Measurements from ENCODE around the gene INHBE.
"Not testable (repeated sequence)": the region's sequence is repeated elsewhere in the genome, so short reads cannot be mapped to it uniquely, and the experiment has no call there.

The INHBE gene

DNA sequence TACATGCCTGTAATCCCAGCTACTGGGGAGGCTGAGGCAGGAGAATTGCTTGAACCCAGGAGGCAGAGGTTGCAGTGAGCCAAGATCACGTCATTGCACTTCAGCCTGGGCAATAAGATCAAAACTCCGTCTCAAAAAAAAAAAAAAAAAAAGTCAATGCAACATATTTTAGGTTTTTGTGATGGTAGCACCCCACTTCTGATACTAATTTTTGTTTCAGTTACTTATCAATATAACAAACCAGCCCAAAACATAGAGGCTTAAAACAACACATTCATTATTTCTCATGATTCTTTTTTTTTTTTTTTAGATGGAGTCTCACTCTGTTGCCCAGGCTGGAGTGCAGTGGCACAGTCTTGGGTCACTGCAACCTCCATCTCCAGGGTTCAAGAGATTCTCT, 13.7 kb upstream of the INHBE start:
- DNase-seq (ENCODE audit: low read depth in 2 of 2): not testable (repeated sequence)

GRCh38 chr12:57441846-57442427, 13.2 kb upstream of the INHBE start:
- DNase-seq (ENCODE audit: low read depth in 2 of 2): no peak

GRCh38 chr12:57444337-57444736, 10.8 kb upstream of the INHBE start:
- DNase-seq (ENCODE audit: low read depth in 2 of 2): not testable (repeated sequence)

DNA sequence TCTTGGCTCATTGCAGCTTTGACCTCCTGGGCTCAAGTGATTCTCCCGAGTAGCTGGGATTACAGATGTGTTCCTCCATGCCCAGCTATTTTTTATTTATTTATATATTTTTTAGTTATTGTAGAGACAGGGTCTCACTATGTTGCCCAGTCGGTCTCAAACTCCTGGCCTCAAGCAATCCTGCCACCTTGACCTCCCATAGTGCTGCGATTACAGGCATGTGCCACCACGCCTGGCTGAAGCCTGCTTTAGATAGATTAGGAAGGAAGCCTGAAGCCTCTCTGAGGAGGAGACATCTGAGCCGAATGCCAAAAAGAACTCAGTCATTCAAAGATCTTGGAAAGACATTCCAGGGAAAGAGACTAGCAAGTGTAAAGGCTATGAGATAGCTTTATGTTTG, 10.4 kb upstream of the INHBE start:
- DNase-seq (ENCODE audit: low read depth in 2 of 2): no peak

DNA sequence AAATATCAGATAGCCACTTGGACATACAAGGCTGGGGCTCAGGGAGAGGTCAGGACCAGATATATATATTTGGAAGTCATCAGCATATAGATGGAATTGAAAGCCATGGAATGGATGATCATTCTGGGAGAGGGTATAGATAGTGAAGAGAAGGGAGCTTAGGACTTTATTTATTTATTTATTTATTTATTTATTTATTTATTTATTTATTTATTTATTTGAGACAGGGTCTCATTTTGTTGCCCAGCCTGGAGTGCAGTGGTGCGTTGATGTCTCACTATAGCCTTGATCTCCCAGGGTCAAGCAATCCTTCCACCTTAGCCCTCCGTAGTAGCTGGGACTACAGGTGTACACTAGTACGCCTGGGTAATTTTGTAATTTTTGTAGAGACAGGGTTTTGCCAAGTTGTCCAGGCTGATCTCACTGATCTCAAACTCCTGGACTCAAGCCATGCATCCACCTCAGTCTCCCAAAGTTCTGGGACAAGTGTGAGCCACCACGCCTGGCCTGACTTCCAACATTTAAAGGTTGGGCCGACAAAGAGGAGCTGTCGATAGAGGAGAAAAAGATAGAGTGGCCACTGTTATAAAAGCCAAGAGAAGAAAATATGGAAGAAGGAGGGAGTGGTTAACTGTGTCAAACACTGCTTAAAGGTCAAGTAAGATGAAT, 8.7 kb upstream of the INHBE start:
- no peak for DNase-seq (ENCODE audit: low read depth in 2 of 2)

DNA sequence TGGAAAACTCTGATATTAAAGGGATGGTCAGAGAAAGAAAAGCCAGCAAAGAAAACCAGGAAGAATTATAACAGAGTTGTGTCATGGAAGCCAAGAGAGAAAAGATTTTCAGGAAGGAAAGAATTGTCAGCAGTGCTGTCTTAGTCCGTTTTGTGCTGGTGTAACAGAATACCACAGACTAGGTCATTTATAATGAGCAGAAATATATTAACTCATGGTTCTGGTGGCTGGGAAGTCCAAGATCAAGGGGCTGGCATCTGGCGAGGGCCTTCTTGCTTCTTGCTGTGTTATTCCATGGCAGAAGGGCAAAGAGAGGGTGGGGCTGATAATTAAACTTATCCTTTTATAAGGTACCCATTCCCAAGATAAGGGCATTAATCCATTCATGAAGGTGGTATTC, 6.4 kb upstream of the INHBE start:
- no peak for DNase-seq (ENCODE audit: low read depth in 2 of 2)

DNA sequence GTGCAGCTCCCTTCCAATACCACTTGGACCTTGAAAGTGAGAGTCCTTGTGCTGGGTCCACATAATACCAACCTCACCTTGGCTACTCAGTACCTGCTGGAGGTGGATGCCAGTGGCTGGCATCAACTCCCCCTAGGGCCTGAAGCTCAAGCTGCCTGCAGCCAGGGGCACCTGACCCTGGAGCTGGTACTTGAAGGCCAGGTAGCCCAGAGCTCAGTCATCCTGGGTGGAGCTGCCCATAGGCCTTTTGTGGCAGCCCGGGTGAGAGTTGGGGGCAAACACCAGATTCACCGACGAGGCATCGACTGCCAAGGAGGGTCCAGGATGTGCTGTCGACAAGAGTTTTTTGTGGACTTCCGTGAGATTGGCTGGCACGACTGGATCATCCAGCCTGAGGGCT, 5.7 kb upstream of the INHBE start:
- no peak for DNase-seq (ENCODE audit: low read depth in 2 of 2)

DNA sequence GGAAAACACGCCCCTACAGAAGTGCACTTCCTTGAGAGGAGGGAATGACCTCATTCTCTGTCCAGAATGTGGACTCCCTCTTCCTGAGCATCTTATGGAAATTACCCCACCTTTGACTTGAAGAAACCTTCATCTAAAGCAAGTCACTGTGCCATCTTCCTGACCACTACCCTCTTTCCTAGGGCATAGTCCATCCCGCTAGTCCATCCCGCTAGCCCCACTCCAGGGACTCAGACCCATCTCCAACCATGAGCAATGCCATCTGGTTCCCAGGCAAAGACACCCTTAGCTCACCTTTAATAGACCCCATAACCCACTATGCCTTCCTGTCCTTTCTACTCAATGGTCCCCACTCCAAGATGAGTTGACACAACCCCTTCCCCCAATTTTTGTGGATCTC, 5.0 kb upstream of the INHBE start:
- no peak for DNase-seq (ENCODE audit: low read depth in 2 of 2)

DNA sequence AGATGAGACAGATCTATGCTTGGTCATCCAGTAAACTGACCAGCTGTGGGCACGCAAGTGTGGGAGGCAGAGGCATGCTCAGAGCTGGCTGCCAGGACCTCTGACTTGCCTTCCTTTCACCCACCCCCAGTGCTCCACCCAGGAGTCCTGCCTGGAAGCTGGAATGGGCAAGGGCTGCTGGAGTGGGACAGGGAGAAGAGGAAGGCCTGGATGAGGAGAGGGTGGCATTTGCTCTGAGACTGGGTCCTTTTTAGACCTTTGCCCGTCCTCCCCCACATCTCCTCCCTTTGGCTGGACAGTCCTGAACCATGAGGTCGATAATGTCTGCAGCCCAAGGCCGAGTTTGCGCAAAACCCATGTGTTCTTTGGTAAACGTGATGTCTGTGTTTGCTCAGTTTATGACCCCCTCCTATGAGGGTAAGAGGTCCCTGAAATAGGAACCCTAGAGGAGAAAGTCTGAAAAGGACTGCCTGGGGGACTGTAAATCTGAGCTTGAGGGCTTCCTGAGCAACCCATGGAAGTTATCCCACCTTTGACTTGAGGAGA, 3.8 kb upstream of the INHBE start:
- no peak for DNase-seq (ENCODE audit: low read depth in 2 of 2)

DNA sequence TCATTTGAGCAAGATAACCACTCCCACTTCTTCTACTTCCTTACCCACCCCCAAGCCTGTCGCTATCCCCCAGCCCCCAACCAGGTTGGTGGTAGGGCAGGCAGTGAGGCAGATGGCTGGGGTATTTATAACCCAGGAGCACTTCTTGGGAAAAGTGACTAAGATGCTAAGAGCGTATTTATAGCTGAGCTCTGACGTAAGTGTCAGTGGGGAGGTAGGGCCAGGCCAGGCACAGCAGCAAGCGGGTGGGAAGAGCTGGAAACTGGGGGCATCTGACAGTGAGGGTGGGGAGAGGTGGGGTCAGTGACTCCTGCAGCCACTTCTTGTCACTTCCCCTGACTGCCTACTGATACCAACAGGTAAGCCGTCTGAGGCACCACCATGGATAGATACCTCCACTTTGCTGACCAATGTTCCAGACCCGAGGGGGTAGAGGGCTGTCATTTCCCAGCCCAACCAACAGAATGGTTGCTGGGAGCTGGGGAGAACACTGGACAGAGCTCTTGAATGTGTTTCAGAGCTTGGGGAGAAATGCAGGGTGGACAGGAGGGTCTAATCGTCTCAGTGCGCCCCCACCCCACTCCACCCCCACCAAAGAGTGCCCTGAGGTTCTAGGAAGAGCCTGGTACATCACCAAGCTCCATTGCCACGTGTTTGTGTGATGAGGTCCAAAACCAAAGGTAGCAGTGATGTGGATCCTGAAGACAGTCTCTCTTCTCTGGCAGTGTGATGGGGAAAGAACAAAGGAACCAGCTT, 2.7 kb upstream of the INHBE start:
- no peak for DNase-seq (ENCODE audit: low read depth in 2 of 2)

DNA sequence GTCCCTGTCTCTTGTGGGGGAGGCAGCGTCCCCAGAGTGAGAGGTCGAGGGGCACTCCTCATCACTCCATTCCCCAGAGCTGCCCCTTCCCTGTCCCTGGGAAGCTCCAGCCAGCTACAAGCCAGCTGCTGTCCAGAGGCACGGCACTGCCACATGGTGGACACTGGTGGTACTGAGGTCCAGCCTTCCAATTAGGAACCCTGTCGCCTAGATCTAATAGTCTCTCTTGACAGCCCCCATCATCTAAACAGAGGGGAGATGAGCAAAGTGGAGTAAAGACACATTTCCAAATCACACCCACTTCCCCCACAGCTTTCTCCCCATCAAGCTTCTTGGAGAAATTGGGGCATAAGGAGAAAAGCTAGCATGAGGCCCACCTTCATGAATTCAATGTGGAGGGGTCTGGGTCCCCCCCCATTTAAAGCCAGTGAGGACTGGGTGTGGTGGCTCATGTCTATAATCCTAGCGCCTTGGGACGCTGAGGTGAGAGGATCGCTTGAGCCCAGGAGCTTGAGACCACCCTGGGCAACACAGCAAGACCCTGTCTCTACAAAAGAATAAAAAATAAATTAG, 2.1 kb upstream of the INHBE start:
- no peak for DNase-seq (ENCODE audit: low read depth in 2 of 2)

DNA sequence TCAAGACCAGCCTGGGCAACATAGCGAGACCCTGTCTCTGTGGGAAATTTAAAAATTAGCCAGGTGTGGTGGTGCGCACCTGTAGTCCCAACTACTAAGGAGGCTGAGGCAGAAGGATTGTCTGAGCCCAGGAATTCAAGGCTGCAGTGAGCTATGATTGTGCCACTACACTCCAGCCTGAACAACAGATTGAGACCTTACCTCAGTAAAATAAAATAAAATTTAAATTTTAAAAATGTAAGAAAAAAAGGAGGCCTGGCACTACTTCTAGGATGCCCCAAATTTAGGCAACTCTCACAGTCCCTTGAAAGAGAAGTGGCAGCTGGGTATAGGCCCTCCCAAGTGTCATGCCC, 918 bp upstream of the INHBE start:
- DNase-seq (ENCODE audit: low read depth in 2 of 2): no peak

- no peak for DNase-seq (ENCODE audit: low read depth in 2 of 2)
Measured at GRCh38 chr12:57455374-57456144, 452 bp downstream of the INHBE start.

- no peak for DNase-seq (ENCODE audit: low read depth in 2 of 2)
Measured at GRCh38 chr12:57456145-57456700, 1.1 kb downstream of the INHBE start.

DNA sequence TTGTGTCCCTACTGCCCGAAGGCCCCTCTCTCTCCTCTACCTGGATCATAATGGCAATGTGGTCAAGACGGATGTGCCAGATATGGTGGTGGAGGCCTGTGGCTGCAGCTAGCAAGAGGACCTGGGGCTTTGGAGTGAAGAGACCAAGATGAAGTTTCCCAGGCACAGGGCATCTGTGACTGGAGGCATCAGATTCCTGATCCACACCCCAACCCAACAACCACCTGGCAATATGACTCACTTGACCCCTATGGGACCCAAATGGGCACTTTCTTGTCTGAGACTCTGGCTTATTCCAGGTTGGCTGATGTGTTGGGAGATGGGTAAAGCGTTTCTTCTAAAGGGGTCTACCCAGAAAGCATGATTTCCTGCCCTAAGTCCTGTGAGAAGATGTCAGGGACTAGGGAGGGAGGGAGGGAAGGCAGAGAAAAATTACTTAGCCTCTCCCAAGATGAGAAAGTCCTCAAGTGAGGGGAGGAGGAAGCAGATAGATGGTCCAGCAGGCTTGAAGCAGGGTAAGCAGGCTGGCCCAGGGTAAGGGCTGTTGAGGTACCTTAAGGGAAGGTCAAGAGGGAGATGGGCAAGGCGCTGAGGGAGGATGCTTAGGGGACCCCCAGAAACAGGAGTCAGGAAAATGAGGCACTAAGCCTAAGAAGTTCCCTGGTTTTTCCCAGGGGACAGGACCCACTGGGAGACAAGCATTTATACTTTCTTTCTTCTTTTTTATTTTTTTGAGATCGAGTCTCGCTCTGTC, 1.8 kb downstream of the INHBE start:
- no peak for DNase-seq (ENCODE audit: low read depth in 2 of 2)

- no peak for DNase-seq (ENCODE audit: low read depth in 2 of 2)
Measured at GRCh38 chr12:57458665-57459054, 3.6 kb downstream of the INHBE start.

- DNase-seq (ENCODE audit: low read depth in 2 of 2): peak; percentile 83 to 87
Measured at GRCh38 chr12:57459055-57459749, 4.1 kb downstream of the INHBE start.

- no peak for DNase-seq (ENCODE audit: low read depth in 2 of 2)
Measured at GRCh38 chr12:57459750-57460467, 4.8 kb downstream of the INHBE start, which contains the start of gene GLI1. GLI1 (plus strand) TSS chr12:57459785; CDS start chr12:57463692, 3,907 bp downstream.

DNA sequence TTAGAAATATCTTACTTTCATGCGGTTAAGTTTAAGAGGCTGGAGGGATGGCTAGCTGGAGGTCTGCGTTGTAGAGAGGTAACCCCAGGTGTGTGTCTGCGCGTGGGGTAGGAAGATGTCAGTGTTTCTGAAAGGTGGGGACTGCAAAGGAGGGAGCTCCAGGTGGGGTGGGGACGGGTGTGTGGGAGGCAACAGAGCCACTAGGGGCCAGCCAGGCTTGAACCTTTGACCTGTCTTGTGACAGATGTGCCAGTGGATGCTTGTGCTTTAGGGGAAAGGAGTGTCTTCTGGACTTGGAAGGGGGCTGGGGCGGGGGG, 5.3 kb downstream of the INHBE start:
- no peak for DNase-seq (ENCODE audit: low read depth in 2 of 2)

DNA sequence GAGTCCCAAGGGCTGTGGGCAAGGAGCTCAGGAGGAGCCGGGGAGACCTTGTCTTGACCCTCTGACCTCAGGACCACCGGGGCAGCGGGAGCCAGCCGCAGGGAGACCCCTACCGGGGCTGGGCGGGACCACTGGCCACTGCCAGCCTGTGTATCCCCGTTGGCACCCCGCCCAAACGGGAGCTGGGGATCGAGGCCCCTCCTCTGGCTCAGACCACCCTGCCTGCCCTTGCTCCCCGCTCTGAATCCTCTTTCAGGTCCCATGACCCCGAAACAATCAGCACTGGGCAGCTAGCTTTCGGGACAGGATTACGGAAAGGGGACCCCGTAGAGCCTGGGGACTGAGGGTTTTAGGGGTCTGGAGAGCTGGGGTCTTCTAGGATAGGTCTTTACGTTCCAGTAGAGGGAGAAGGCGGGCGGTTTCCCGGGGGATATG, 5.8 kb downstream of the INHBE start:
- no peak for DNase-seq (ENCODE audit: low read depth in 2 of 2)

Data from stimulated activated CD8-positive, alpha-beta memory T cell treated with anti-CD3 and anti-CD28 coated beads, Interleukin-2, amount 100 ng/mL, for 1 hour (primary cell).